DOHH2 (cell line): ENCODE data around the gene IGF2BP1.

Source experiments
- H3F3A ChIP-seq: fragments of 200-600 bp; sonication (generic), shearing (Covaris generic); 2 replicates; pipeline ENCODE4 v1.6.0; 2016; ENCODE audit warnings: antibody characterized with exemption, mild to moderate bottlenecking; ENCODE audit not compliant: control insufficient read depth, insufficient read depth
- H3K27ac ChIP-seq: fragments of 200-600 bp; sonication (generic); 2 replicates; pipeline ENCODE4 v1.5.1; 2014; ENCODE audit warnings: low read depth, mild to moderate bottlenecking, low read length, moderate library complexity
- H3K27me3 ChIP-seq: fragments of 200-600 bp; sonication (generic); 2 replicates; pipeline ENCODE4 v1.6.1; 2014; ENCODE audit warnings: mild to moderate bottlenecking, low read length, mixed read lengths; ENCODE audit not compliant: control insufficient read depth
- H3K36me3 ChIP-seq: fragments of 200-600 bp; sonication (generic); 2 replicates; pipeline ENCODE4 v1.6.1; 2014; ENCODE audit warnings: mild to moderate bottlenecking, low read length, moderate library complexity, mixed read lengths; ENCODE audit not compliant: control insufficient read depth
- H3K4me1 ChIP-seq: fragments of 200-600 bp; sonication (generic); 2 replicates; pipeline ENCODE4 v1.6.1; 2014; ENCODE audit warnings: mild to moderate bottlenecking, low read length, mixed read lengths; ENCODE audit not compliant: control insufficient read depth
- H3K4me2 ChIP-seq: fragments of 200-600 bp; sonication (generic); 2 replicates; pipeline ENCODE4 v1.6.0; 2014; ENCODE audit warnings: mild to moderate bottlenecking, low read length, moderate library complexity
- H3K4me3 ChIP-seq: fragments of 200-600 bp; sonication (generic); 2 replicates; pipeline ENCODE4 v1.5.1; 2014; ENCODE audit warnings: mild to moderate bottlenecking, low read length, mixed read lengths
- H3K79me2 ChIP-seq: fragments of 200-600 bp; sonication (generic); 2 replicates; pipeline ENCODE4 v1.6.1; 2014; ENCODE audit warnings: mild to moderate bottlenecking, low read length, mixed read lengths; ENCODE audit not compliant: control insufficient read depth
- H3K9me2 ChIP-seq: fragments of 200-600 bp; sonication (generic); replicated peaks from 2 replicates; pipeline ENCODE4 v1.6.1; 2014; ENCODE audit warnings: mild to moderate bottlenecking, low read length, mixed read lengths; ENCODE audit not compliant: control insufficient read depth
- H3K9me3 ChIP-seq: fragments of 200-600 bp; sonication (generic); 2 replicates; pipeline ENCODE4 v1.6.1; 2014; ENCODE audit warnings: antibody characterized with exemption, low read length, mixed read lengths; ENCODE audit not compliant: control insufficient read depth, insufficient read depth
- H4K20me1 ChIP-seq: fragments of 200-600 bp; sonication (generic); 2 replicates; pipeline ENCODE4 v1.6.0; 2014; ENCODE audit warnings: low read depth, mild to moderate bottlenecking, antibody characterized with exemption, low read length, moderate library complexity; ENCODE audit not compliant: control insufficient read depth, insufficient read depth
- CTCF ChIP-seq: fragments of 200-600 bp; sonication (generic); IDR thresholded peaks from one replicate; pipeline ENCODE4 v1.5.1; 2014; ENCODE audit warnings: antibody characterized with exemption, mild to moderate bottlenecking, low read depth, low read length; ENCODE audit not compliant: poor library complexity, severe bottlenecking
- EZH2phosphoT487 ChIP-seq: fragments of 200-600 bp; sonication (generic); IDR thresholded peaks from 2 replicates; pipeline ENCODE4 v1.6.1; 2017; ENCODE audit warnings: borderline replicate concordance, mild to moderate bottlenecking, antibody characterized with exemption, low read length, moderate library complexity, mixed read lengths

IGF2BP1 gene

DNA sequence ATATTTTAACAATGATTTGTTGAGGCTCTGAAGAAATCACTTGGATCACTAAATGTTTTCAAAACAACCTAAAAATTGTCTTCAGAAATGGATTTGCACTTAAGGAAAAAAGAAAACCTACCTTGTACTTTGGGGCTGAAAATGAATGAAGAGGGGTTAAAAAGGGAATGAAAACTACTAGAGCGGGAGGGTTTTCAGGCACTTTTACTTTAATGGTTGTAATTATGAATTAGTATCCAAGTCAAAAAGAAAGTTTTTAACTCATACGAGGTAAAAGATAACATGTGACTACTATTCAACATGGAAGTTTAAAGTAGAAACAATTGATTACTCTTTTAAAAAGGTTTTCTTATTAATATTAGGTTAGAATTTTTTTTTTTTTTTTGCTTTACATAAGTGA lies 5.1 kb downstream of the IGF2BP1 start:
- no peaks in the 10 kb centered on the region for H3K4me1 ChIP-seq
- H3K4me3 ChIP-seq = no peak overlapping the region
- peaks cover 53% of the 10 kb centered on the region for H3K27me3 ChIP-seq
- H3K79me2 ChIP-seq = no peaks in the 10 kb centered on the region
- H3K27ac ChIP-seq = no peak overlapping the region
- no peaks in the 10 kb centered on the region for H4K20me1 ChIP-seq
- no peak overlapping the region for H3K4me2 ChIP-seq
- no peaks in the 10 kb centered on the region for H3K36me3 ChIP-seq
- H3K9me2 ChIP-seq = no peaks in the 10 kb centered on the region
- H3F3A ChIP-seq = no peaks in the 10 kb centered on the region
- TF ChIP-seq EZH2phosphoT487 (no peak), CTCF (no peak)
- no peaks in the 10 kb centered on the region for H3K9me3 ChIP-seq

GRCh38 chr17:49002766-49003165 lies 5.6 kb downstream of the IGF2BP1 start:
- Histone ChIP-seq H4K20me1 (no peaks in the 10 kb centered on the region), H3K9me3 (no peaks in the 10 kb centered on the region), H3K9me2 (no peaks in the 10 kb centered on the region), H3K36me3 (no peaks in the 10 kb centered on the region), H3K27ac (no peak overlapping the region), H3K79me2 (no peaks in the 10 kb centered on the region), H3K4me1 (no peaks in the 10 kb centered on the region), H3K4me3 (no peak overlapping the region), H3F3A (no peaks in the 10 kb centered on the region), H3K4me2 (no peak overlapping the region), H3K27me3 (peaks cover 53% of the 10 kb centered on the region)
- TF ChIP-seq CTCF (no peak), EZH2phosphoT487 (no peak)

DNA sequence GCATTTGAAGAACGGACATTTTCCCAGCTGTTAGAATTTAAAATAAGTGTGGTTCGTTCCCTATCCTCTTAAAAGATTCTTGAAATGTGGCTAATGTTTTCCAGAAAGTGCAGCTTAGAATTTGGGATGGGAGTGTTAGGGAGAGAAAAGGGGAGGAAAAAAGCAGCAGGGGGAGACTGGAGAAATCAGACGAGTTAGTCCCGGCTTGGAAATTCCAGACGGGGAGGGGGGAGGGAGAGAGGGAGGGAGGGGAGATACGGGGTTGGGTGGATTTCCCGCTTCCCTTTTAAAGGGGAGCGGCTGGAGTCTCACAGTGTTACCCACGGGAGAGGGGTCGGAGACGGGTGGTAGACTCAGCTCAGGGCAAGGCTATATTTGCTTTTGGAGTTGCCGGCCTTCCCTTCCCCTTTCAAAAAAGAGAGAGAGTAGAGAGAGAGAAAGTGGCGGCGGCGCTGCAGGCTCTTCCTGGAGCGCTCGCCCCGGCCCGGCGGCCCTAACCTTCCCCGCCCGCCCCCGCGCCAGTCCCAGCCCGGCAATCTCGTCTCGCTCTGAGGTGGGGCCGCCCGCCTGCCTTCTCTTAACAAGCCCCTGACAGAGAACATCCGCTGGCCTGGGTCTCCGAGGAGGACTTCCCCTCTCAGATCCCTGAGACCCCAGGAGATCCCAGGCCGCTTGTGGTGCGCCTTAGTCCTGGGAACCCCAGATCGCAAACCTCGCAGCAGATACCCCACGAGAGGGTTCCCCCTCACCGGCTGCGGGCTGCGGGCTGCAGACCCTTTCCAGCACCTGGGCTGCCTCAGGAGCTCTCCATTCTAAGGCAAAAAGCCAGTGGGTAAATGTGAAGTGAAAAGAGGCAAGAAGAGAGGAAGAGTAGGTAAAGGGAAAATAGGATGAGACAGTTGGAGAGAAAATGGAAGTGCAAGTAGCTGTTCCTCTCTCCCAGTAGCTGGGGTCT lies 6.6 kb downstream of the IGF2BP1 start:
- TF ChIP-seq EZH2phosphoT487 (no peak), CTCF (no peak)
- H3K9me2 ChIP-seq = no peaks in the 10 kb centered on the region
- no peaks in the 10 kb centered on the region for H3K9me3 ChIP-seq
- H3K4me3 ChIP-seq = no peak overlapping the region
- H3K36me3 ChIP-seq = no peaks in the 10 kb centered on the region
- H3K4me1 ChIP-seq = no peaks in the 10 kb centered on the region
- H3K79me2 ChIP-seq = no peaks in the 10 kb centered on the region
- no peak overlapping the region for H3K4me2 ChIP-seq
- H3K27ac ChIP-seq = no peak overlapping the region
- H4K20me1 ChIP-seq = no peaks in the 10 kb centered on the region
- peaks cover 53% of the 10 kb centered on the region for H3K27me3 ChIP-seq
- no peaks in the 10 kb centered on the region for H3F3A ChIP-seq
